ENCODE data around the gene TRIM66. TPM values are rescaled to one million over a fixed set of nuclear protein-coding genes. Genes with fewer than 3 reads are reported as not detected.
A peak's percentile ranks its signal among the peaks of the same experiment; 100 is the strongest.

TRIM66 gene
- total RNA-seq, 1 experiment from 2014 or later: 2.1 TPM

GRCh38 chr11:8728563-8728962 is 46.1 kb upstream of the TRIM66 start:
- Histone ChIP-seq H3K23me2 (ENCODE audit: insufficient read length, low read depth, low read length, poor library complexity, severe bottlenecking) (peaks cover 2% of the 10 kb centered on the region), H3K14ac (ENCODE audit: insufficient read depth, low read length) (no peak overlapping the region), H3K4ac (ENCODE audit: low read depth, low read length) (no peak overlapping the region), H4K91ac (ENCODE audit: insufficient read length, low read depth, low read length) (no peak overlapping the region), H2BK12ac (ENCODE audit: insufficient read length, low read depth, low read length) (no peak overlapping the region), H3K23ac (ENCODE audit: insufficient read length, low read depth, low read length) (no peak overlapping the region), H2BK120ac (ENCODE audit: low read depth, low read length, poor library complexity, severe bottlenecking) (no peak overlapping the region), H2AK5ac (ENCODE audit: insufficient read length, low read length) (no peak overlapping the region), H4K20me1 (ENCODE audit: control insufficient read depth, insufficient read depth, insufficient read length) (no peaks in the 10 kb centered on the region), H3K56ac (ENCODE audit: insufficient read length, low read depth, low read length) (no peak overlapping the region), H3K79me1 (ENCODE audit: insufficient read depth, low read depth, low read length, poor library complexity, severe bottlenecking) (no peaks in the 10 kb centered on the region), H3K9me3 (ENCODE audit: control insufficient read depth, low read depth, low read length) (no peaks in the 10 kb centered on the region), H2AFZ (ENCODE audit: low read length) (no peak overlapping the region), H2BK15ac (ENCODE audit: low read depth, low read length) (no peak overlapping the region), H3K4me2 (ENCODE audit: insufficient read depth, insufficient read length, low read length) (no peak overlapping the region), H4K5ac (ENCODE audit: insufficient read length, low read depth, low read length) (no peak overlapping the region), H3K27ac (ENCODE audit: insufficient read length, low read depth, low read length) (no peak overlapping the region), H4K8ac (replicated peaks; ENCODE audit: insufficient read length, low read depth, low read length) (no peak overlapping the region), H3K27me3 (ENCODE audit: insufficient read depth, low read length) (no peaks in the 10 kb centered on the region), H3K79me2 (ENCODE audit: insufficient read depth, low read length) (no peaks in the 10 kb centered on the region), H3K9ac (ENCODE audit: extremely low read depth, insufficient read length, low read length) (no peak overlapping the region), H3K18ac (ENCODE audit: insufficient read length, low read depth, low read length) (no peak overlapping the region), H2BK20ac (ENCODE audit: low read depth, low read length, poor library complexity, severe bottlenecking) (no peak overlapping the region), H3K4me1 (ENCODE audit: insufficient read depth, low read length) (no peaks in the 10 kb centered on the region; the same call in 1 of the 2 replicates), H3T11ph (ENCODE audit: low read length) (no peak overlapping the region), H2BK5ac (ENCODE audit: insufficient read length, low read length) (no peak overlapping the region)
- DNase-seq: no peak
- no peaks in the 10 kb centered on the region; the same call in 1 of the 2 replicates for H3K27me3 Mint-ChIP-seq (ENCODE audit: low read depth)
- H3K36me3 Mint-ChIP-seq (ENCODE audit: insufficient read depth in 1 of 3, low read depth in 3 of 3): peaks cover 3 to 6% (median 4%) of the 10 kb centered on the region in 3 experiments; a peak in 3 of 7 replicates
- H3K4me3 Mint-ChIP-seq: no peak overlapping the region
- peaks cover 13 to 14% of the 10 kb centered on the region in 2 experiments for H3K4me1 Mint-ChIP-seq
- H3K27ac Mint-ChIP-seq: 0 out of 7 replicates have a peak overlapping the region, but pooled peaks of 1 of the 3 experiments have one; percentile 42
- TF ChIP-seq CTCF (conservative IDR thresholded peaks at IDR 0.05): no peak
- no peaks in the 10 kb centered on the region for H3K9me3 Mint-ChIP-seq
- no CpG with 5 or more reads among the region's 4 CpGs for WGBS (ENCODE audit: extremely low coverage, insufficient read length, low lambda C conversion rate)
